HG02763 (cell line): ENCODE results near the gene ABI1.
"Not testable (repeated sequence)": the region's sequence is repeated elsewhere in the genome, so short reads cannot be mapped to it uniquely, and the experiment has no call there.

ENCODE experiments used
- ATAC-seq: cut with Tn5 transposase; IDR thresholded peaks from one replicate; pipeline ENCODE4 v1.9.1; 2021; ENCODE audit warnings: mild to moderate bottlenecking, moderate library complexity; ENCODE audit not compliant: unreplicated experiment

Gene ABI1

DNA sequence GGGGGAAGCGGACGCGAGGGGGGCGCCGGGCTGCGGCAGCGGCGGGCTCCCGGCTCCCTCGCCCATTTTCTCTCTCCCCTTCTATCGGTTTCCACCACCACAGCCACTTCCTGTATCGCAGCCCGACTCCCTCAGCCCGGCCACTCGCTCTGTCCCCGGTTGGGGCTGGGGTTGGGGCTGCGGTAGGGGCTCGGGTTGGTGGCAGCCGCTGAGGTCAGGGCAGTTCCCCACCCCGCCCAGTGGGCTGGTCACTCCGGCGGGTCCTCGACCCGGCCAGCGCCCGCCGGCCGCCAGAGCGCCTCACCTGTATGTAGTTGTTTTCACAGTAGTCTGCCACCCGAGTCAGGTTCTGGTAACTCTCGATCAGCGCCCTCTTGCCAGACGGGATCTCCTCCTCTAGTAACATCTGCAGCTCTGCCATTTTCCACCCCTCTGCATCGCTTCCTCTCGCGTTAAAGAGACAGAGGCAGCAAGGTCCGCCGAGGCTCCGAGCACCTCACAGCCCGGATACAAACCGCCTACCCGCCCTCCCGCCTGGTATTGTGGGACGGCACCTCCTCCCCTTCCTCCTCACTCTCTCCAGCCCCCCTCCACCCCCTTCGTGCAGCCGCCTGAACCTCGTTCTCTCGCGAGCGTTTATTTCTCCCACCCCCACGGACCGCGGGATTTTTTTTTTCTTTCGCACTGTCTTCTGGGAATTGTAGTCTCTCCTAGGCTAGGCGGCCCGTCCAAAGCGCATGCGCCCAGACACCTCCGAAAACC, at the start of gene ABI1:
TSS of gene ABI1 (minus strand) at position 516 of the 762 bp plus-strand sequence. CDS start at position 421, 95 bp downstream.
- ATAC-seq: peak; percentile 71

- no peak for ATAC-seq
Measured at GRCh38 chr10:26909753-26910152, 49.0 kb upstream of the ABI1 start.

DNA sequence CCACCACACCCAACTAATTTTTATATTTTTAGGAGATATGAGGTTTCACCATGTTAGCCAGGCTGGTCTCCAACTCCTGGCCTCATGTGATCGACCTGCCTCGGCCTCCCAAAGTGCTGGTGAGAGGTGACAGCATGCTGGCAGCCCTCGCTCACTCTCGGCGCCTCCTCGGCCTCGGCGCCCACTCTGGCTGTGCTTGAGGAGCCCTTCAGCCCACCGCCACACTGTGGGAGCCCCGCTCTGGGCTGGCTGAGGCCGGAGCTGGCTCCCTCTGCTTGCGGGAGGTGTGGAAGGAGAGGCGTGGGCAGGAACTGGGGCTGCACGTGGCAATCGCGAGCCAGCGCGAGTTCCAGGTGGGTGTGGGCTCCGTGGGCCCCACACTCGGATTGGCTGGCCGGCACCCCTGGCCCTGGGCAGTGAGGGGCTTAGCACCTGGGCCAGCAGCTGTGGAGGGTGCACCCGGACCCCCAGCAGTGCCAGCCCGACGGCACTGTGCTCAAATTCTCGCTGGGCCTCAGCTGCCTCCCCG, 44.6 kb upstream of the ABI1 start:
- ATAC-seq: not testable (repeated sequence)

- no peak for ATAC-seq
Measured at GRCh38 chr10:26903431-26904217, 42.9 kb upstream of the ABI1 start.

DNA sequence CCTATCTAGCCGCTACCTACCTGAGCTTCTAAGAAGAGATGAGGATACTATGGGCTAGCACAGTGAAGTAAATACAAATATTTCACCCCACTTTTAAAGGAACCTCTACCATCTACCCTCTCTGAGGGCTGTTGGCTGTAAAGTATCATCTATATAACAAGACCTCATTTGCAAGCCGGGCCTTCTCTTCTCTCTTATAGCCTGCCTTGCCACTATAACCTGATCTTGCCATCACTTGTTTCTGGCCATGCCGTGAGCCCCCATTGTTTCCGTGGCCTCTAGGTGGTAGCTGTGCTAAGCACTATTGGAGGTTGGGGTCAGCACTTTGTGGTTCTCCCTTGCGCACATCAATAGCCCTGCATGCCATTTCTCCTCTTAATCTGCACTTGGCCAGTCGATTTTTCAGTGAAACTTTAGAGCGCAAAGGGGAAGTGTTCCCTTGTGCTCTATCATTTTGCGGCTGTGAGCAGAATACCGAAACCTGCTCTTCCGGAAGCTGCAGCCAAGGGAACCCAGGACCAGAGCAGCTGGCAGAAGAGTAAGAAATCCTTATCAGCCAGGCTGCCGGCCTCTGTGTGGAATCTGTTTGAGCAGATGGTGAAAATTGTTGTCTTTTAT, 31.7 kb upstream of the ABI1 start:
- ATAC-seq: not testable (repeated sequence)

GRCh38 chr10:26890956-26891355, 30.2 kb upstream of the ABI1 start:
- no peak for ATAC-seq

DNA sequence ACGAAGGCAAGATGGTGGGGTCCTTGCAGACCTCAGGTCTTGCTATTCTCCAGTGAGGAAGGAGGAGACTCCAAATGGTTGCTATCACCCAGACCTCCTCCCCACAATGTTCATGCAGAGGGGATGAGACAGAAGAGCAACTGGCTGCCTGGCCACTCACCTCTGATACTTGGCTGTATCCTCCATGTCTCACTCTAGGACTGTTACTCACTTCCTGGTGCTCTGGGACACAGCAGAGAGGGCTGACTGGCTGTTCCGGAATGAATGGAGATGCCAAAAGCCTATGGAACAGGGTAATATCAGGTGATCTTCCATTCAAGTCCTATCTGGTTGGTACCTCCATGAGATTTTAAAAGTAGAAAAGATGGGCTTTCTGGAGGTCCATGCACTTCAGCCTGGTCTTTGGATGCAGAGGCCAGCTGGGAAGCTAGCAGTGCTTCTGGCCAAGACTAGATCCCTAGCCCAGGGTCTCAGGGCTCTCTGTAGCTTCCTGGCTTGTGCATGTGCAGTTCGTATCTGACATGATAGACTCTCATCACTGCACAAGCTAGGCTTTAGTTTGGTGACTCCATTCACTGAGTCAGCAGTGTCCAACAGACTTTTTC, 27.0 kb upstream of the ABI1 start:
- no peak for ATAC-seq

DNA sequence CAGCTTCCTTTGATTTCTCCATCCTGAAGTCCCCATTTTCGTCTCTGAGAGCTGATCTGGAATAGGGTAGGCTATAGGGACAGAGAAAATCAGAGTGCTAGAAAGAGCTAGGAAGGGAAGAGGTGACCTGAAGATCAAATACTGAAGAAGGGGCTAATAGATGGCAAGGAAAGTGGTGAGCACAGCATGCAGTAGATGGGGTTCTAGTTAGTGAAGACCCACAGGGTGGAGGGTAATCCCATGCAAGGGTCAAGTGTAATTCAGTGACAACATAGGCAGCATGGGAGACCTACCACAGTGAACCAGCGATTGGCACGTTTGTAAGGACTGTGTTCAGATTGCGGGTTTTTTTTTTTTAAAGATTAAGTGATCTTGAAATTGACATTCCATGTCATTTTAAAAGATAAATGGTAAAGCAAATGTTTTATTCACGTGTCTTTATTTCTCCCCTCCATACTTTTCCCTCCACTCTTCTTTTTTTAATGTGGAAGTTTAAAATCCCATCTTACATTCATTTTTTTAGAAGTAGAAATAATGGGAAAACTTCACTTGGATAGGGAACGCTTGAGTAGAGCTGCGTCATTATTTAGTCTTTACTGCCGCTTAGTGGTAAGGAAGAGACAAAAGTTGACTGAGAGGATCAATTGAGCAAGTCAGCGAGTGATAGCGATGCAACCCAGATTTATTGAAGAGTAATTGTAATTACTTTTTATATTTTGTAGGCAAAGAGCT, 21.0 kb upstream of the ABI1 start:
- peak; percentile 64 for ATAC-seq

DNA sequence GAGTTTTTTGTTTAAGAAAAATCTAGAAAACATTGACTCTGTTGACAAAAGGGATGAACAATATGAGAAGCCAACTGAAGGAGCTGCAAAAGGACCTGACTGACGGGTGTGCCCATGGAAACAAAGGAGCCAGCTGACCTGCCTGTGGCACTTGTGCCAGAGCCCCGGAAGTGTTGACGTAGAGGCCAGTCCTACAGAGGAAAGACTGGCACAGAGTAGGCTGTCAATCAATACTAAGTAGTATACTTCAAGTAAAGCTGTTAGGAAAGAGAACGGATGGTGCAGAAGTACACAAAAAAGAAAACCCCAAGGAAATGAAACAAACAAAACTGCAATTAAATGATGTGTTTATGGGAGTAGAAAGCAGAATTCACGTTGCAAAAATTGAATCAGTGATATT, 19.0 kb upstream of the ABI1 start:
- ATAC-seq: no peak

GRCh38 chr10:26870766-26871165, 10.0 kb upstream of the ABI1 start:
- no peak for ATAC-seq

DNA sequence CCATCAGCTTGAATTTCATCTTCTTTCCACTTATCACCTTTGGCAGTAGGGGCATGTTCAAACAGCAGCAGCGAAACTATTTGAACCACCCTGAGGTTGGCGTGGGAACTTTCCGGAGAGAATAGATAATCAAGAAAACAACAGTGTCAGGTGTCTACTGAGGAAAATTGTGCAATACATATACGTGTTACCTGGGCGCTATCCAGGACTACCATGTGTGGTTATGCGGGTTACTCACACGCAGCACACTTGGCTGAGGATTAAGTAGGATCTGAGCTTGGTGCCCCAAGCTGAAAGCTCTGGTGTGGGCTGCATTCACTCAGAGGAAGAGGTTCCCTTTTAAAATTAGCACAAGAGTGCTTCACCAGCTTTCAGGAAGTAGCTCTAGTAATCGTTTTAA, 8.8 kb upstream of the ABI1 start:
- no peak for ATAC-seq

- no peak for ATAC-seq
Measured at GRCh38 chr10:26863351-26864076, 2.8 kb upstream of the ABI1 start.

DNA sequence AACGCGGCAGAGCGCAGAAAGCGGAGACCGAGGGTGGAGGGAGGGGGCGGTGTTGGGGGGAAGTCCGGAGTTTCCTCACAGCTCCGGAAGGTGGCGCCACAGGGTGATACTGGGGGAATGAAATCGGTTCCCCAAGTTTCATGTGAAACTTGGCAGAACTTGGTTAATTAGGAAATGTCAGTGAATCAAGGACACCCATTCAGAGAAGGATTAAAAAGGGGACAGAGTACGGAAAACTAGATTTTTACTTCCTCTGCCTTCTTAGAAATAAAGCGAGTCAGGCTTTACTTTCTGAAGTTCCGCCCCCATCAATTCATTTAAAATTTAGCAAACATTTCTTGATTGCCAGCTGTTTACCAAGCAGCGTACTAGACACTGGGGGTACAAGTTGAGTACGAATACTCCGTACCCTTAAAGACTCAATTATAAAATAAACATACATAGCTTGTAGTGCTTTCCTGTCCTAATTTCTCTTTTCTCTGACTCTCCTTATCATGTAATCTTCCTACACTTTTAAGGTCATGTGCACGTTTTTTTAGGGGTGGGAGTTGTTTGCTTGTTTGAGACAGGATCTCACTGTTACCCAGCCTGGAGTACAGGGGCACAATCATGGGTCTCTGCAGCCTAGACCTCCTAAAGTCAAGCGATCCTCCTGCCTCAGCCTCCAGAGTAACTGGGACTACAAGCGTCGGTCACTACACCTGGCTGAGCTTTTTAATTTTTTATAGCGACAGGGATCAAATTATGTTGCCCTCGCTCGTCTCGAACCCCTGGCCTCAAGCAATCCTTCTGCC, 644 bp upstream of the ABI1 start:
- ATAC-seq: no peak

GRCh38 chr10:26860102-26860442, 686 bp downstream of the ABI1 start:
- peak; percentile 8 for ATAC-seq

GRCh38 chr10:26859241-26860101, 1.3 kb downstream of the ABI1 start:
- ATAC-seq: no peak

DNA sequence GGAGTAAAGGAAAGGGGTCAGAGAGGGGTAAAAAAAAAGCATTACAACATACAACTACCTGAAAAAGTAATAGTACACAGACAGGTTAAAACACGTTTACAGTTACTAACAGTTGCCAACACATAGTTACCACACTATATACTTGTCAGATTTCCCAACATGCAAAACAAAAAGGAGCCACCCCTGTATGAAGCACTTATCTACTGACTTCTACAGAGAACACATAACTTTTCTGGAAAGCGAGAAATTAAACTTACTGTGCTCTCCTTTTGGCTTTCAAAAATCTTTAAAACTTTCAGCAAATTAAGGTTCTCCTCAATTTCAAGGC, 2.1 kb downstream of the ABI1 start:
- no peak for ATAC-seq

DNA sequence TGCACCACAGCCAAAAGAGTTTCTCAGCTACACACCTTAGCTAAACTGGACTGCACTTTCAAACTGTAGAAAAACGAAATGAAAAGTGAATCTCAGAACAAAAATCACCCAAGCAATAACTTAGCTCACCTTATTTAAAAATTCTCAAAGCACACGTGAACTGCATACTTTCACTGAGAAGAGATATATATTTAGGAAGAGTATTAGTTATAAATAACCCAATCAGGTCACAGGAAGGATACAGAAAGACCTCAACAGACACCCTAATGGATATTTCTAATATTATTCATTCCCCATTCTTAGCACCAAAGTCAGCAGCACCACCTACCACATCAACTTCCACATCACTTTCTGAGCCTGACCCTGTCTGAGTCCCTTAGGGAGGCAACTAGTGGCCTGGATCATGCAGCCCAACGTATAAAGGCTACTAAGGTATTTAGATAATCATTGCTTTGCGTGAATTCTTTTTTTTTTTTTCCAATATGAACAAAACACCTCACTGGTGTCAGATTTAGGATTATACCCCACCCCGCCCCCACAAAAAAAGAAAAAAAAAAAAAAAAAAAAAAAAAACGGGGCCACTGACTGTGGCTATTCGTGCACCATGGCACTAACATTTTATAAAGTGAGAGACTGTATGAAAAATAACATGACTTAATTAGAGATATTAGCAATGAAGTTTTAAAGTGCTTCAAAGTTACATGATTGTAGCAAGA, 2.6 kb downstream of the ABI1 start:
- peak; percentile 20 for ATAC-seq

- ATAC-seq: not testable (repeated sequence)
Measured at GRCh38 chr10:26857553-26857952, 3.2 kb downstream of the ABI1 start.
